GM06990 (cell line): ENCODE measurements around the gene CXCR3.

Experiments
- DNase-seq: peaks from one replicate; pipeline ENCODE4 v3.0.0-alpha.2; 2011; ENCODE audit not compliant: insufficient read length; ENCODE audit errors: extremely low read depth
- H3K27me3 ChIP-seq: replicated peaks from 2 replicates; pipeline ENCODE4 v1.6.0; 2011; ENCODE audit warnings: low read length; ENCODE audit not compliant: control insufficient read depth, insufficient read depth
- H3K36me3 ChIP-seq: 2 replicates; pipeline ENCODE4 v1.5.1; 2011; ENCODE audit warnings: low read length; ENCODE audit not compliant: control insufficient read depth, insufficient read depth
- H3K4me3 ChIP-seq: replicated peaks from 2 replicates; pipeline ENCODE4 v1.5.1; 2011; ENCODE audit warnings: low read depth, mild to moderate bottlenecking, control low read depth, low read length
- TF ChIP-seq, protein P1 (sequence below): IDR thresholded peaks from 2 replicates; pipeline ENCODE4 v1.5.1; 2011; ENCODE audit warnings: low read length, control low read depth, mild to moderate bottlenecking, inconsistent platforms; ENCODE audit not compliant: insufficient read depth, poor library complexity, severe bottlenecking

CXCR3 gene

DNA sequence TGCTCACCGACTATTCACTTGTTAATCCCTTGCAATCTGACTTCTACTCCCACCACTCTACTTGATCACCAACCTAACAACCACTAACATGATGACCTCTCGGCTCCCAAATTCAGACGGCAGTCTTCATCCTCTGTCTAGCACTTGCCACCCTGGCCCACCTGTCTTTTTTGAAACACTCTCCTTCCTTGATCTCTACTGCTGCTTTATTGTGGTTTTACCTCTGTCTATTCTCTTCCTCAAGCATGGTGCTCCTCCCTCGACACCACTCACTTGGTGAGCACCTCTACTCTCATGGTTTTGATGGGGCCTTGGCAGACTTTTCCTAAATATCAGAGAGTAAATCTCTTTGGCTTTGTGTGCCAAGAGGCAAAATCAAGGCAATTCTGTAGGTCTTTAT, 21.7 kb upstream of the CXCR3 start:
- TF ChIP-seq, protein P1, sequence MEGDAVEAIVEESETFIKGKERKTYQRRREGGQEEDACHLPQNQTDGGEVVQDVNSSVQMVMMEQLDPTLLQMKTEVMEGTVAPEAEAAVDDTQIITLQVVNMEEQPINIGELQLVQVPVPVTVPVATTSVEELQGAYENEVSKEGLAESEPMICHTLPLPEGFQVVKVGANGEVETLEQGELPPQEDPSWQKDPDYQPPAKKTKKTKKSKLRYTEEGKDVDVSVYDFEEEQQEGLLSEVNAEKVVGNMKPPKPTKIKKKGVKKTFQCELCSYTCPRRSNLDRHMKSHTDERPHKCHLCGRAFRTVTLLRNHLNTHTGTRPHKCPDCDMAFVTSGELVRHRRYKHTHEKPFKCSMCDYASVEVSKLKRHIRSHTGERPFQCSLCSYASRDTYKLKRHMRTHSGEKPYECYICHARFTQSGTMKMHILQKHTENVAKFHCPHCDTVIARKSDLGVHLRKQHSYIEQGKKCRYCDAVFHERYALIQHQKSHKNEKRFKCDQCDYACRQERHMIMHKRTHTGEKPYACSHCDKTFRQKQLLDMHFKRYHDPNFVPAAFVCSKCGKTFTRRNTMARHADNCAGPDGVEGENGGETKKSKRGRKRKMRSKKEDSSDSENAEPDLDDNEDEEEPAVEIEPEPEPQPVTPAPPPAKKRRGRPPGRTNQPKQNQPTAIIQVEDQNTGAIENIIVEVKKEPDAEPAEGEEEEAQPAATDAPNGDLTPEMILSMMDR = no peak
- no peak overlapping the region for H3K4me3 ChIP-seq
- DNase-seq = no peak
- no peaks in the 10 kb centered on the region for H3K27me3 ChIP-seq
- no peaks in the 10 kb centered on the region for H3K36me3 ChIP-seq

DNA sequence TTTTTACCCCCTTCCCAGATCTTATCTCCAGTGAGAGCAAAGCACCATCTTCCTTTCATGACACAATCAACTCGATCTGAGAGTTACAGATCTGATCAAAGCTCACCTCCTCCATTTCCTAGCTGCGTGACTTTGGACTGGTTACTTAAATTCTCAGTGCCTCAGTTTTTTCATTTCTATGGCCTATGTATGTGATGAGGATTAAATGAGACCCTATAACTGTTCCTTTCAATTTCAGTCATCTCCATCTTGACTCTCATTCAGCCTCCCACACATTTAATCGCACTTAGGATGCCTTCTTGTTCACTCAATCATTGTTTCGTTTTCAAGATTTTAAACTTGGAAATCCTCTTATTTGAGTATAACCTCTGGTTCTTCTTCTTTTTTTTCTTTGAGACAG, 20.1 kb upstream of the CXCR3 start:
- DNase-seq = no peak
- TF ChIP-seq, protein P1 = no peak
- Histone ChIP-seq H3K27me3 (no peaks in the 10 kb centered on the region), H3K4me3 (no peak overlapping the region), H3K36me3 (no peaks in the 10 kb centered on the region)

DNA sequence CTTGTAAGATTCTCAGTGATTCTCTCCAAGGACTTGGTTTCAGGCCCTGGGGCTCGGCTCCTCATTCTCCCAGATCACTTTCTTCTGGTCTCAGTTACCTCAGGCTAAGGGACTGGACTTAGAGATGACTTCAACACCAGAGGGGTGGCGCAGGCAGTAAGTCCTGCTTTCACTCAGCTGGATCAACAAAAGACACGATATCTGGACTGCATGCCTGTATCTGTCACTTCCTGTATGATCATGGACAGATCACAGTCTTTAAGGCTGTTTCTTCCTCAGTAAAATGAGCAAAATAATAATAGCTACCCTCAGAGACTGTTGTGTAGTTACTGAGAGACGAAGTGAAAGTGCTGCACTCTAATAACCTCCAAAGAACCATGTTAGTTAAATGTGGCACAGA, 19.5 kb upstream of the CXCR3 start:
- no peak for DNase-seq
- Histone ChIP-seq H3K27me3 (no peaks in the 10 kb centered on the region), H3K4me3 (no peak overlapping the region), H3K36me3 (no peaks in the 10 kb centered on the region)
- TF ChIP-seq, protein P1 = no peak

DNA sequence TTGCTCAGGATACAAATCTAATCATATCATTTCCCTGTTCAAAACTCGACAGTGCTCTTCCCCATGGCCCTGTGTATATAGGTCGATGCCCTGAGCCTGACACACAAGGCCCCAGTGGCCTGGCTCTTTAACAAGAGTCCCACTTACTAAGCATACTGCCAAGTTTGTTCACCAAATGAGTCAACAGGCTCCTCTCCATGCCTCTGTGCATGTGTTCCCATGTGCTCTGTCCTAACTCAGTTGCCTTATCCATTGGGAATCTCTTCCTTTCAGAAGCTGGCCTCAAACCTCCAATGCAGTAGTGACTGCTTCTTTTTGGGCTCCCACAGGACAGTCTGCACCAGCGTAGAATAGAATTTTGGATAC, 18.9 kb upstream of the CXCR3 start:
- H3K27me3 ChIP-seq = no peaks in the 10 kb centered on the region
- no peak for DNase-seq
- H3K4me3 ChIP-seq = no peak overlapping the region
- no peaks in the 10 kb centered on the region for H3K36me3 ChIP-seq
- TF ChIP-seq, protein P1 = no peak

DNA sequence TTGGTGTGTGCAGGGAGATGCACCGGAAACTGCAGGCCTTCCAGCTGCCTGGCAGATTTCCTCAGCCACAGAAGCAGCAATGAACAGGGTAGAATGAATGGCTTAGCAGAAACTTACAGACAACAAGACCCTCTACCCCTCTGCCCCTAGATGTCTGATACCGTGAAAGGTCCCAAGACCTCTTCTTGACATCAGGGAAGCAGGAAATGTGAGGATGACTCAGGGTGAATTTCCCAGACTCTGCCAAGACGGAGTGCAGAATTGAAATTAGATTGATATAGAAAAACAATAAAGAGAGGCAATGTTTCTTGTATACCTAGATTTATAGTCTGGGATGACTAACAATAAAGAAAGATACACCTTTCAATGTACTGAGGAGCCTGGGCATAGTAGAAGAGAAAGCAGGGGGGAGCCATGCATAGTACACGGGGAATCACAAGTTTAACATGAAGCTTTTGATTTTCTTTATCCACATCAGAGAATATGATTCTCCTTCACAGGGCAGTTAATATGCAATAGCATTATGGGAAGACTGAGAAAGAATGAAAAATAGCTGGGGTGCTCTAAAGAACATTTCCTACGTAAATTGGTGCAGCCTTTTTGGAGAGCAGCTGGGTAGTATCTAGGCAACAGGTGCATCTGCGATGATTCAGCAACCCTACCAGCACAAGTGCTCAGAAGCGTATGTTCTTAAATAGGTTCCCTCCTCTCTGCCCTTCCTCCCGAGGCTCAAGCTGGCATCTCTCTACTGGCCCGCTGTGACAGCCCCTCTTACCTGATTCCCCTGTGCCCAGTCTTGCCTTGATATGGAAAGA, 18.3 kb upstream of the CXCR3 start:
- TF ChIP-seq, protein P1 = no peak
- Histone ChIP-seq H3K4me3 (no peak overlapping the region), H3K36me3 (no peaks in the 10 kb centered on the region), H3K27me3 (no peaks in the 10 kb centered on the region)
- DNase-seq = no peak
